Activated naive CD8-positive, alpha-beta T cell treated with anti-CD3 and anti-CD28 coated beads, Interleukin-2, amount 50 U/mL, for 16 hours (primary cell): Measurements from ENCODE around the gene PADI3.

Experiments
- DNase-seq: peaks from one replicate; pipeline ENCODE4 v3.0.0-alpha.2; 2020; ENCODE audit warnings: low read depth, low spot score

The PADI3 gene

DNA sequence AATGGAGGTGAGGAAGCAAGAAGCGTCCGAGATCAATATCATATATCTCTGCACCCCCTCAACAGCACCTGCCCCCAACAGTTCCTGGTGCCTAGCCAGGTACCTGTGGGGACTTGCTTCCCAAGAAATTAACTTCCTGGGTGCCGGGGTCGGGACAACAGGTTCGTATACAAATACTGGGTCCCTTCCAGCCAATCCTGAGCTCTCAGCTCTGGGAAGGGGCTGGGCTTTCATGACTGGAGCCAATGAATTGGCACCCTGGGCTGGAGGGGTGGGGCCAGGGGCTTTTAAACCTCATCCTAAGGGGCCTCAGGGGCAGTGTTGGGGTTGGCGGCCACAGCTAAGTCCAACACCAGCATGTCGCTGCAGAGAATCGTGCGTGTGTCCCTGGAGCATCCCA is at the start of gene PADI3:
Gene PADI3 (plus strand): TSS at position 318 of the 400 bp plus-strand sequence. CDS start 40 bp downstream, at position 358.
- DNase-seq: no peak

- DNase-seq: no peak
Observed at GRCh38 chr1:17199267-17200044, 49.4 kb upstream of the PADI3 start.

GRCh38 chr1:17200246-17200645 is 48.7 kb upstream of the PADI3 start:
- no peak for DNase-seq

DNA sequence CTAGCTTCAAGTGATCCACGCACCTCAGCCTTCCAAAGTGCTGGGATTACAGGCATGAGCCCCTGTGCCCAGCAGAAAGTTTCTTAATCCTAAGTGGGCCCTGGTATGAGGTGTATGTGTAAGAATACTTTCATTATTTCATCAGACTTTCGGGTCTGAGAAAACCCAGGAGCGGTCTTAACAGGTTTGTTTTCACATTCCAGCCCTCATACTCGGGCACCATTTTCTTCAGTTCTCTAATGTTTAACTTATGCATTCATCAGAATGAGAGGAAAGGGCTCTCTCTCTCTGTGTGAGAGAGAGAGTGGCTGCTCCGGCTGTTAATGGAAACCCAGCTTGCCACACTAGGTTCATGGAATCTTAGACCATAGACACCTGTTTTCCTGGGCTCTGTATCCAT is 48.1 kb upstream of the PADI3 start:
- DNase-seq: no peak

- no peak for DNase-seq
Observed at GRCh38 chr1:17201201-17202021, 47.5 kb upstream of the PADI3 start.

DNA sequence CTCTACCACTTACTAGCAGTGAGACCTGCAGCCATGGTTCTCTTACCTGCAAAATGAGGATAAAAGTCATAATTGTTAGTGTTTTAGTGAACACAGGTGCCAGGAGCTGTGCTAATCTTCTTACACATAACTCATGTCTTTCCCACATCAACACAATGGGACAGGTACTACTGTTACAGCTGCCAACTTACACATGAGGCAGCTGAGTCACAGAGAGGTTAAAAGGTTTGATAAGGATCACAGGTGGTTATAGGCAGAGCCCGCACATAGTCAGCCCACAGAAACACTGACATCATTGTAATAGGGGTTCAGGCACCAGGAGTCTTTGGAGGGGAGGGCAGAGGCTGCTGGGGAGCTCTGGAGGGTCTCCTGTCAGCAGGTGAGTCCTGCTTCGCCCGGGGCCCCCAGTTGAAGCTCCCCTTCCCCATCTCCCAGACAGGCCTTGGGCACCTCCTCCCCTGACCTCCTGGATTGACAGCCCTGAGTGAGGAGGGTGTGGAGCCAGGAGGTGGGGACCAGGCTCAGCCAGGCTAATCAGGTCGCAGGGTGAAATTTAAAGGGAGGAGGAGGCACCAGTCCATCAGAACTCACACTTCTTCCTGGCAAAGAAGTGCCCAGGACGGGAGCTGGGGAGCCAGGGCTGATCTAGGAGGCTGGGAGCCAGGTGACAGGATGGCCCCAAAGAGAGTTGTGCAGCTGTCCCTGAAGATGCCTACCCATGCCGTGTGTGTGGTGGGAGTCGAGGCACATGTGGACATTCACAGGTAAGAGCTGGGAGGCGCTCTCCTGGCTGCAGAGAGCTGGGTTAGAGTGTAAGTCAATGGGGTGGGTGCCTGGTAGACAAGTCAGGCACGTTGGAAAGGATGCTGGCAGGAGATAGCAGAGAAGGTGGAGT is 44.1 kb upstream of the PADI3 start, which contains the start of gene PADI1:
Gene PADI1 (plus strand): TSS at position 583 of the 895 bp plus-strand sequence. CDS start 90 bp downstream, at position 673.
- no peak for DNase-seq

- no peak for DNase-seq
Observed at GRCh38 chr1:17205652-17206051, 43.2 kb upstream of the PADI3 start.

DNA sequence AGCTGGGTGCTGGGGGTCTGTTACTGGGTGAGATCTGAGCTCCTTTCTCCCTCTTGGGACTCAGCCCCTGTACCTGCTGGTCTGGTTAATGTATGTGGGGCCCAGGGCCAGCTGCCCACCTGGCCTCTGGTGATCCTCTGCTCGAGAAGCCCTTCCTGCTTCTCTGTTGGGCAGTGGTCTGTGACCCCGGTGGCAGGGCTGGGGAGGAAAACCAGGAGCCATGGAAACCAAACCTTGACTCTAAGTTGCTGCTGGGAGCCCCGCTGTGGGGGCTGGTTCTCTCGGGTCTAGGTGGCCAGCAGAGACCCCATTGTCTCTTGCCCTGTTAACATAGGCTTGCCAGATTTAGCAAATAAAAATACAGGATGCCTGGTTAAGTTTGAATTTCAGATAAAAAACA is 42.7 kb upstream of the PADI3 start:
- DNase-seq: no peak

DNA sequence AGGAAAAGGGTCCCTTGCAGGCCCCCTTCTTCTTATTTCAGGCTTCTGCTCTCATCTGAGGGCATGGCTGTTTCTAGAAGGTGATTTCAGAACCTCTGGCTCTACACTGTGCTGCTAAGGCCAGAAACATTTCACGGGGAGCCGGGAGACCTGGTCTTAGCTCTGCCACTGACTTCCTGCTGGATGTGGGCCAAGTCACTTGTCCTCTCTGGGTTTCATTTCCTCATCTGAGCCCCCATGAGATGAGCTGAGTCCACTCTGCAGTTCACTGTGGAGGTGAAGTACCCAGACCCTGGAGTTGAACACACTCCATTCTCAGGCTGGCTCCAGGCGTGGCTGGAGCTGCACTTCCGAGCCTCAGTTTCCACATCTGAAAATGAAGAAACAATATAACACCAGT is 41.9 kb upstream of the PADI3 start:
- DNase-seq: no peak

- no peak for DNase-seq
Observed at GRCh38 chr1:17207540-17207939, 41.4 kb upstream of the PADI3 start.

GRCh38 chr1:17207966-17208418 is 40.9 kb upstream of the PADI3 start:
- peak; percentile 16 for DNase-seq

DNA sequence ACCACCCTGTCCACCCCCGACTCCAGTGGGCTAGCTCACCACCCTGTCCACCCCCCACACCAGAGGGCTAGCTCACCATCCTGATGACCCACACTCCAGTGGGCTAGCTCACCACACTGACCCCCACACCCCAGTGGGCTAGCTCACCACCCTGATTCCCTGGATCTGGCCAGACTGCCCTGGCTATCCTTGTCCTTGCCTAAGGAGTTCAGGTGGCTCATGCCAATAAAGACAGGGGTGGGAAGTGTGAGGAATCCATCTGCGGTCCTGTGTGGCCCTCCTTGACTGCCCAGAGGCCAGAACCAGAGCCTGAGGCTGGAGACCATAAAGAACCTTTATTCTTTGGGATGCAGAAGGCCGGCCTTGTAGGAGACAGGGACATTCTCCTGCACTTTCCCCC is 40.4 kb upstream of the PADI3 start:
- DNase-seq: no peak

GRCh38 chr1:17209430-17209829 is 39.5 kb upstream of the PADI3 start:
- no peak for DNase-seq

DNA sequence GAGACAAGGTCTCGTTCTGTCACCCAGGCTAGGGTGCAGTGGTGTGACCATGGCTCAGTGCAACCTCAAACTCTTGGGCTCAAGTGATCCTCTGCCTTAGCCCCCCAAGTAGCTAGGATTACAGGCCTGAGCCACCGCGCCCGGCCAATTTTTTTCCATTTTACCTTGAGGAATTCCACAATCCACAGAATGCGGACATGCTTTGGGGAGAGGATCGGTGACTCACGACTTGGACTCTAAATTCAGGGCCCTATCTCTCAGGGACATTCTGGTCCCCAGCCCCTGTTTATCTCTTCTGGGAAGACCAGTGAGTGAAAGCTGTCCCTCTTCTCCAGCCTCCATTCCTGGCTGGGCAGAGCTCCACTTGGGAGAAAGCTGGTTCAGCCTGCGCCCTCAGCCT is 38.7 kb upstream of the PADI3 start:
- no peak for DNase-seq

- DNase-seq: no peak
Observed at GRCh38 chr1:17211377-17211776, 37.5 kb upstream of the PADI3 start.

DNA sequence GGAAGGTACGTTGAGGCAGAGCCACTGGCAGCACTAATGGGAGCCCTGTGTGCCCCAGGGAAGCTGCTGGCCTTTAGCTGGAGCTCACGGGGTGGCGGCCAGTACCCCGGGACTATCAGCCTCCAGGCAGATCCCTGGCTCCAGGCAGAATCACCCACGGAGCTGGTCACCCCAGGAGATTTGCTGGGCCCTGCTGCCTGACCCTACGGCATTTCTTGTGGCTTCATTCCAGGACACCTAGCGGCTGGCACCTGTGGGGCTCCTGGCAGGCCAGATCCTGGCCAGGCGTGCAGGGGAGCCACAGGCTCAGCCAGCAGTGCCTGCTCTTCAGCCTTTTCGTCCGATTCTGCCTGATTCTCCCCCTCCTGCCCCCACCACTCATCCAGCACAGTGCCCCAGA is 36.9 kb upstream of the PADI3 start:
- no peak for DNase-seq

DNA sequence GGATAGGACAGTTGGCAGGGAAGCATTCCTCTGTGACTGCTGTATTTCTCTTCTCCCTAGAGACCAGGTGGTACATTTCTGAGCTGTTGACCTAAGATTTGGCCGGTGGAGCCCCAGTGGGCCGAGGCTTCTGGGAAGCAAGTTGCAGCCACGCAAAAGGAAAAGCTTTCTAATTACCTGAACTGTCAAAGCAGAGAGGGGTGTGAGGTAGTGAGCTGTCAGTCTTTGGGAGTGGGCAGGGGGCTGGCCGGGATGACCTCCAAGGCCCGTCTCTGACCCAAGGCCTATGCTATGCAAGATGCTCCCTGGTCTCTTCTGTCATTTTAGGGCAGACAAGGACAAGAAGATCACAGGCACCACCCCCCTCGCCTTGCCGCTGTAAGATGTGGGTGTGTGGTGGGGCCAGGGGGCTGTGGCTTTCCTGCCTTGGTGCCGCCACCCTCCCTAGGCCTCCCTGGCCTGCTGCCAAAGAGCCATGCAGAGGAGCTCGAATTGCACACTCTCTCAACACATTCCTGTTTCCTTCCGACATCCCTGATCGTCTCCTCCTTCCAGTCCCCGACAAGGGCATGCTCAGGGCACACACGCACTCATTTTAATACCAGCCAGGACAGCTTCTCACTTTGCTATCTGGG is 36.3 kb upstream of the PADI3 start:
- peak; percentile 26 for DNase-seq

DNA sequence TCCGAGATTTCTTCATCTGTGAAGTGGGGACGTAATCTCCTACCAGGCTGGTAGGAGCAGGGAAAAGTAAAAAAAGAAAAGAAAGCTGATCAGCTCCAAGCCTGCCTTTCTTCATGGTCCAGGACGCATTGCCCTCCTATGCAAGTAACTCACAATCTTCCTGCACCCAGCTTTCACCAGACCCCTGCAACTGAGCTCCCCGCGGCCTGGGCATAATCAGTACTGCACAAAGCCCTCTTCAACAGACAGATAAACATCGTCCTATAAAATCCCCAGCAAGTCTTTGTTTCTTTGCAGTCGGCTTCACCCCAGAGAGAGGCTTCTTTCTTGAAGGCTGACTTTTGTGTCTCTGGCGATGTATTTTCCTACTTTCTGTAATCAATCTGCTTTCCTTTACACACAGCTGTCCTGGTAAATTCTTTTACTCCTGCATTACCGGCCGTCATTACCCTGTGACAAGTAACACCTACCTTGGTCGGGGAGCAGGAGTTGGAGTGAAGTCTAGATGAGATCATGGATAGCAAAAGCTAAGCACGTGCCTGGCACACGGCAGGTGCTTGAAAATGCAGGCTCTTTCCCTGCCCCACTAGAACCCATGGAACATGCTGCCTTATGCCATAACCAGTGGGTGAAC is 35.6 kb upstream of the PADI3 start:
- no peak for DNase-seq

DNA sequence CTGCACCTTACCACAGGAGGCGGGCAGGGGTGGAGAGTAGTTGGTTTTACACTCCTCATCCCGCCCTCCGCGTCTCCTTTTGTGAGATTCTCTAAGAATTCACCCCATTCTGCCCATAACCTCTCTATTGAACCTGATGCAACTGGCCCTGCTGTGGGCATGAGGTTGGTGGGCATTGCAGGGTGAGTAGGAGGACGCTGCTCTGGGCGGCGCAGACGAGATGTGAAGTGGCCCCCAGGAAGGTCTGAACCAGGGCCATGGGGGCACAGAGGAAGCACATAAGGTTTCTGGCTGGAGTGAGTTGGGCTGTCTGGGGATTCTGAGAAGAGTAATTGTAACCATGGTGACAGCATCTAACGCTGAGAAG is 35.1 kb upstream of the PADI3 start:
- DNase-seq: no peak

- no peak for DNase-seq
Observed at GRCh38 chr1:17214876-17215544, 33.9 kb upstream of the PADI3 start.
